GM23248 (cell line): ENCODE results near the gene TLX3.

Experiments
- EZH2 ChIP-seq: fragments of 200-600 bp; sonication (generic); IDR thresholded peaks from 2 replicates; pipeline ENCODE4 v1.6.1; 2018; ENCODE audit warnings: antibody characterized with exemption, mild to moderate bottlenecking; ENCODE audit not compliant: insufficient read depth, poor library complexity, severe bottlenecking
- EZH2phosphoT487 ChIP-seq: fragments of 200-600 bp; sonication (generic); IDR thresholded peaks from 2 replicates; pipeline ENCODE4 v1.6.1; 2018; ENCODE audit warnings: antibody characterized with exemption, moderate library complexity, mild to moderate bottlenecking, low read depth; ENCODE audit not compliant: insufficient read depth

GRCh38 chr5:171261361-171261760 is 47.7 kb upstream of the TLX3 start:
- no peak for TF ChIP-seq EZH2phosphoT487
- TF ChIP-seq EZH2 = no peak
